ENCODE results near the gene CERS6. TPM values are rescaled to one million over a fixed set of nuclear protein-coding genes. Genes with fewer than 3 reads are reported as not detected.

Gene CERS6
- total RNA-seq, 3 donors from 2014 or later: 14.1 to 17.2 (median 16.7) TPM

GRCh38 chr2:168717790-168718502 lies 261.9 kb downstream of the CERS6 start:
- Mint-ChIP-seq H3K9me3 (no peaks in the 10 kb centered on the region), H3K36me3 (ENCODE audit: insufficient read depth) (peaks cover 23% of the 10 kb centered on the region), H3K4me1 (ENCODE audit: low read depth) (peaks cover 19% of the 10 kb centered on the region), H3K27me3 (ENCODE audit: low read depth) (no peaks in the 10 kb centered on the region), H3K4me3 (no peak overlapping the region)
- DNase-seq: no peak
- ATAC-seq: peak; percentile 61 to 65

- DNase-seq: no peak
- Mint-ChIP-seq H3K9me3 (no peaks in the 10 kb centered on the region), H3K27me3 (ENCODE audit: low read depth) (no peaks in the 10 kb centered on the region), H3K4me3 (no peak overlapping the region), H3K36me3 (ENCODE audit: insufficient read depth) (peaks cover 30% of the 10 kb centered on the region), H3K4me1 (ENCODE audit: low read depth) (peaks cover 22% of the 10 kb centered on the region)
- no peak for ATAC-seq
These were observed 262.6 kb downstream of the CERS6 start for GRCh38 chr2:168718622-168719021.

- Mint-ChIP-seq H3K4me3 (no peak overlapping the region), H3K9me3 (no peaks in the 10 kb centered on the region), H3K4me1 (ENCODE audit: low read depth) (peaks cover 22% of the 10 kb centered on the region), H3K36me3 (ENCODE audit: insufficient read depth) (peaks cover 37% of the 10 kb centered on the region), H3K27me3 (ENCODE audit: low read depth) (no peaks in the 10 kb centered on the region)
- ATAC-seq (no peak), DNase-seq (no peak)
These were observed 263.4 kb downstream of the CERS6 start for GRCh38 chr2:168719446-168719845.

GRCh38 chr2:168722592-168722991 lies 266.5 kb downstream of the CERS6 start:
- Mint-ChIP-seq H3K4me3 (no peak overlapping the region), H3K27me3 (ENCODE audit: low read depth) (no peaks in the 10 kb centered on the region), H3K36me3 (ENCODE audit: insufficient read depth) (peaks cover 33% of the 10 kb centered on the region), H3K9me3 (no peaks in the 10 kb centered on the region), H3K4me1 (ENCODE audit: low read depth) (peaks cover 16% of the 10 kb centered on the region)
- ATAC-seq (no peak), DNase-seq (no peak)

GRCh38 chr2:168723275-168723899 lies 267.3 kb downstream of the CERS6 start:
- Mint-ChIP-seq H3K4me3 (no peak overlapping the region), H3K9me3 (no peaks in the 10 kb centered on the region), H3K27me3 (ENCODE audit: low read depth) (no peaks in the 10 kb centered on the region), H3K36me3 (ENCODE audit: insufficient read depth) (peaks cover 32% of the 10 kb centered on the region), H3K4me1 (ENCODE audit: low read depth) (peaks cover 9% of the 10 kb centered on the region)
- DNase-seq (no peak), ATAC-seq (no peak)

GRCh38 chr2:168726375-168726774 lies 270.3 kb downstream of the CERS6 start:
- H3K4me1 Mint-ChIP-seq (ENCODE audit: low read depth): peaks cover 6% of the 10 kb centered on the region
- no peak overlapping the region for H3K4me3 Mint-ChIP-seq
- no peaks in the 10 kb centered on the region for H3K9me3 Mint-ChIP-seq
- no peaks in the 10 kb centered on the region for H3K27me3 Mint-ChIP-seq (ENCODE audit: low read depth)
- DNase-seq: no peak
- H3K36me3 Mint-ChIP-seq (ENCODE audit: insufficient read depth): peaks cover 23% of the 10 kb centered on the region
- ATAC-seq: no peak

GRCh38 chr2:168727904-168728470 lies 271.9 kb downstream of the CERS6 start:
- peaks cover 3% of the 10 kb centered on the region for H3K4me1 Mint-ChIP-seq (ENCODE audit: low read depth)
- H3K9me3 Mint-ChIP-seq: no peaks in the 10 kb centered on the region
- no peak for ATAC-seq
- no peak for DNase-seq
- H3K27me3 Mint-ChIP-seq (ENCODE audit: low read depth): no peaks in the 10 kb centered on the region
- peaks cover 18% of the 10 kb centered on the region for H3K36me3 Mint-ChIP-seq (ENCODE audit: insufficient read depth)
- H3K4me3 Mint-ChIP-seq: no peak overlapping the region

GRCh38 chr2:168729455-168729854 lies 273.4 kb downstream of the CERS6 start:
- ATAC-seq (no peak), DNase-seq (no peak)
- Mint-ChIP-seq H3K27me3 (ENCODE audit: low read depth) (no peaks in the 10 kb centered on the region), H3K4me3 (no peak overlapping the region), H3K9me3 (no peaks in the 10 kb centered on the region), H3K36me3 (ENCODE audit: insufficient read depth) (peaks cover 11% of the 10 kb centered on the region), H3K4me1 (ENCODE audit: low read depth) (no peaks in the 10 kb centered on the region)

GRCh38 chr2:168730344-168730743 lies 274.3 kb downstream of the CERS6 start:
- Mint-ChIP-seq H3K36me3 (ENCODE audit: insufficient read depth) (peaks cover 11% of the 10 kb centered on the region), H3K4me1 (ENCODE audit: low read depth) (no peaks in the 10 kb centered on the region), H3K4me3 (no peak overlapping the region), H3K9me3 (no peaks in the 10 kb centered on the region), H3K27me3 (ENCODE audit: low read depth) (no peaks in the 10 kb centered on the region)
- ATAC-seq: no peak
- DNase-seq: no peak

- Mint-ChIP-seq H3K4me3 (no peak overlapping the region), H3K27me3 (ENCODE audit: low read depth) (no peaks in the 10 kb centered on the region), H3K36me3 (ENCODE audit: insufficient read depth) (peaks cover 11% of the 10 kb centered on the region), H3K9me3 (no peaks in the 10 kb centered on the region), H3K4me1 (ENCODE audit: low read depth) (no peaks in the 10 kb centered on the region)
- DNase-seq (no peak), ATAC-seq (no peak)
These were observed 274.9 kb downstream of the CERS6 start for GRCh38 chr2:168731002-168731401.

- peaks cover 11% of the 10 kb centered on the region for H3K36me3 Mint-ChIP-seq (ENCODE audit: insufficient read depth)
- ATAC-seq (no peak), DNase-seq (no peak)
- no peaks in the 10 kb centered on the region for H3K4me1 Mint-ChIP-seq (ENCODE audit: low read depth)
- H3K9me3 Mint-ChIP-seq: no peaks in the 10 kb centered on the region
- no peak overlapping the region for H3K4me3 Mint-ChIP-seq
- H3K27me3 Mint-ChIP-seq (ENCODE audit: low read depth): no peaks in the 10 kb centered on the region
These were observed 275.5 kb downstream of the CERS6 start for GRCh38 chr2:168731616-168732015.

- ATAC-seq: no peak
- no peaks in the 10 kb centered on the region for H3K27me3 Mint-ChIP-seq (ENCODE audit: low read depth)
These were observed 276.0 kb downstream of the CERS6 start for GRCh38 chr2:168732100-168732499.

GRCh38 chr2:168732506-168732905 lies 276.4 kb downstream of the CERS6 start:
- no peak for ATAC-seq
- Mint-ChIP-seq H3K4me3 (no peak overlapping the region), H3K36me3 (ENCODE audit: insufficient read depth) (peaks cover 11% of the 10 kb centered on the region), H3K4me1 (ENCODE audit: low read depth) (peaks cover 6% of the 10 kb centered on the region), H3K9me3 (no peaks in the 10 kb centered on the region), H3K27me3 (ENCODE audit: low read depth) (no peaks in the 10 kb centered on the region)
- DNase-seq: no peak

More at GRCh38 chr2:168732100-168732499, 276.0 kb downstream of the CERS6 start:
- Mint-ChIP-seq H3K36me3 (ENCODE audit: insufficient read depth) (peaks cover 11% of the 10 kb centered on the region), H3K9me3 (no peaks in the 10 kb centered on the region), H3K4me1 (ENCODE audit: low read depth) (peaks cover 4% of the 10 kb centered on the region), H3K4me3 (no peak overlapping the region)
- no peak for DNase-seq

GRCh38 chr2:168734199-168734760 lies 278.2 kb downstream of the CERS6 start:
- H3K9me3 Mint-ChIP-seq: no peaks in the 10 kb centered on the region
- no peak overlapping the region for H3K4me3 Mint-ChIP-seq
- peaks cover 14% of the 10 kb centered on the region for H3K36me3 Mint-ChIP-seq (ENCODE audit: insufficient read depth)
- peaks cover 19% of the 10 kb centered on the region for H3K4me1 Mint-ChIP-seq (ENCODE audit: low read depth)
- DNase-seq (no peak), ATAC-seq (no peak)
- H3K27me3 Mint-ChIP-seq (ENCODE audit: low read depth): no peaks in the 10 kb centered on the region
